Measurements from ENCODE around the gene TRIM9. TPM values are rescaled to one million over a fixed set of nuclear protein-coding genes. Genes with fewer than 3 reads are reported as not detected.
"Not testable (repeated sequence)": the region's sequence is repeated elsewhere in the genome, so short reads cannot be mapped to it uniquely, and the experiment has no call there.

The TRIM9 gene
- total RNA-seq, 1 donor, result not detected

GRCh38 chr14:50964683-50965390, 130.1 kb downstream of the TRIM9 start:
- peak; percentile 98 for DNase-seq (ENCODE audit: low read depth)
- TF ChIP-seq, protein P1, sequence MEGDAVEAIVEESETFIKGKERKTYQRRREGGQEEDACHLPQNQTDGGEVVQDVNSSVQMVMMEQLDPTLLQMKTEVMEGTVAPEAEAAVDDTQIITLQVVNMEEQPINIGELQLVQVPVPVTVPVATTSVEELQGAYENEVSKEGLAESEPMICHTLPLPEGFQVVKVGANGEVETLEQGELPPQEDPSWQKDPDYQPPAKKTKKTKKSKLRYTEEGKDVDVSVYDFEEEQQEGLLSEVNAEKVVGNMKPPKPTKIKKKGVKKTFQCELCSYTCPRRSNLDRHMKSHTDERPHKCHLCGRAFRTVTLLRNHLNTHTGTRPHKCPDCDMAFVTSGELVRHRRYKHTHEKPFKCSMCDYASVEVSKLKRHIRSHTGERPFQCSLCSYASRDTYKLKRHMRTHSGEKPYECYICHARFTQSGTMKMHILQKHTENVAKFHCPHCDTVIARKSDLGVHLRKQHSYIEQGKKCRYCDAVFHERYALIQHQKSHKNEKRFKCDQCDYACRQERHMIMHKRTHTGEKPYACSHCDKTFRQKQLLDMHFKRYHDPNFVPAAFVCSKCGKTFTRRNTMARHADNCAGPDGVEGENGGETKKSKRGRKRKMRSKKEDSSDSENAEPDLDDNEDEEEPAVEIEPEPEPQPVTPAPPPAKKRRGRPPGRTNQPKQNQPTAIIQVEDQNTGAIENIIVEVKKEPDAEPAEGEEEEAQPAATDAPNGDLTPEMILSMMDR (IDR thresholded peaks at IDR 0.05; ENCODE audit: insufficient read depth, low read depth, low read length), result no peak
- no peak overlapping the region for H3K4me3 ChIP-seq (ENCODE audit: low read depth, low read length)

GRCh38 chr14:50963919-50964318, 131.0 kb downstream of the TRIM9 start:
- H3K4me3 ChIP-seq (ENCODE audit: low read depth, low read length), result no peak overlapping the region
- TF ChIP-seq, protein P1 (IDR thresholded peaks at IDR 0.05; ENCODE audit: insufficient read depth, low read depth, low read length), result no peak
- DNase-seq (ENCODE audit: low read depth), result no peak

- TF ChIP-seq, protein P1 (IDR thresholded peaks at IDR 0.05; ENCODE audit: insufficient read depth, low read depth, low read length), result no peak
- peak overlapping the region; percentile 36 for H3K4me3 ChIP-seq (ENCODE audit: low read depth, low read length)
- DNase-seq (ENCODE audit: low read depth), result peak; percentile 96
Observed at GRCh38 chr14:50961605-50962221, 133.2 kb downstream of the TRIM9 start.

- TF ChIP-seq, protein P1 (IDR thresholded peaks at IDR 0.05; ENCODE audit: insufficient read depth, low read depth, low read length), result no peak
- DNase-seq (ENCODE audit: low read depth), result peak; percentile 87
- H3K4me3 ChIP-seq (ENCODE audit: low read depth, low read length), result no peak overlapping the region
Observed at GRCh38 chr14:50957296-50957695, 137.6 kb downstream of the TRIM9 start.

DNA sequence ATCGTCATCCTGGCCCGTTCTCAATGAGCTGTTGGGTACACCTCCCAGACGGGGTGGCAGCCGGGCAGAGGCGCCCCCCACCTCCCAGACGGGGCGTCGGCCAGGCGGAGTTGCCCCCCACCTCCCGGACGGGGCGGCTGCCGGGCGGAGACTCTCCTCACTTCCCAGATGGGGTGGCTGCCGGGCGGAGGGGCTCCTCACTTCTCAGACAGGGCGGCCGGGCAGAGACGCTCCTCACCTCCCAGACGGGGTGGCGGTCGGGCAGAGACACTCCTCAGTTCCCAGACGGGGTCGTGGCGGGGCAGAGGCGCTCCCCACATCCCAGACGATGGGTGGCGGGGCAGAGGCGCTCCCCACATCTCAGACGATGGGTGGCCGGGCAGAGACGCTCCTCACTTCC, 138.5 kb downstream of the TRIM9 start:
- H3K4me3 ChIP-seq (ENCODE audit: low read depth, low read length); DNase-seq (ENCODE audit: low read depth): not testable (repeated sequence)

- H3K4me3 ChIP-seq (ENCODE audit: low read depth, low read length), result no peak overlapping the region
- DNase-seq (ENCODE audit: low read depth), result peak; percentile 96
- TF ChIP-seq, protein P1 (IDR thresholded peaks at IDR 0.05; ENCODE audit: insufficient read depth, low read depth, low read length), result peak; percentile 66
Observed at GRCh38 chr14:50955373-50956043, 139.4 kb downstream of the TRIM9 start.

- no peak overlapping the region for H3K4me3 ChIP-seq (ENCODE audit: low read depth, low read length)
- DNase-seq (ENCODE audit: low read depth), result peak; percentile 69
- TF ChIP-seq, protein P1 (IDR thresholded peaks at IDR 0.05; ENCODE audit: insufficient read depth, low read depth, low read length), result peak; percentile 72
Observed at GRCh38 chr14:50954811-50955372, 140.0 kb downstream of the TRIM9 start.
